Measurements from ENCODE around the gene NDUFAF3. TPM values are rescaled to one million over a fixed set of nuclear protein-coding genes. Genes with fewer than 3 reads are reported as not detected.

The NDUFAF3 gene
- total and polyA plus RNA-seq, 3 experiments from 2014 or later: 86.3 to 217 (median 88.8) TPM

- ChIA-PET POLR2A (no interaction called here), CTCF (interaction anchor here (0.8 to 1.6 kb wide), 3 partner anchors 22 to 173 kb away, joined by 3 to 5 read pairs (median 4); partner anchors contain the start of genes NDUFAF3 and WDR6)
- Mint-ChIP-seq H3K36me3 (peaks cover 0 to 63% (median 6%) of the 10 kb centered on the region in 3 donors), H3K27me3 (no peaks in the 10 kb centered on the region), H3K9me3 (no peaks in the 10 kb centered on the region), H3K27ac (peak overlapping the region in 3 of 8 donors; percentile 5 to 73 (median 62)), H3K4me1 (peaks cover 14 to 18% (median 15%) of the 10 kb centered on the region in 3 donors), H3K4me3 (peak overlapping the region in 2 of 7 donors; percentile 33 to 40)
- no peak for DNase-seq
- no peak overlapping the region for H3K27ac ChIP-seq (ENCODE audit: low read depth, low read length)
- peaks cover 6% of the 10 kb centered on the region for H3K4me1 ChIP-seq (ENCODE audit: insufficient read depth, low read length)
- H3K27me3 ChIP-seq (ENCODE audit: insufficient read depth, low read length, poor library complexity, severe bottlenecking): no peaks in the 10 kb centered on the region
- peaks cover 30% of the 10 kb centered on the region for H3K36me3 ChIP-seq (ENCODE audit: insufficient read depth, low read length)
- no peak overlapping the region for H3K4me3 ChIP-seq (ENCODE audit: low read length)
- H3K9me3 ChIP-seq (ENCODE audit: low read length): no peaks in the 10 kb centered on the region
Observed at GRCh38 chr3:48984663-48985062, 37.3 kb upstream of the NDUFAF3 start.

DNA sequence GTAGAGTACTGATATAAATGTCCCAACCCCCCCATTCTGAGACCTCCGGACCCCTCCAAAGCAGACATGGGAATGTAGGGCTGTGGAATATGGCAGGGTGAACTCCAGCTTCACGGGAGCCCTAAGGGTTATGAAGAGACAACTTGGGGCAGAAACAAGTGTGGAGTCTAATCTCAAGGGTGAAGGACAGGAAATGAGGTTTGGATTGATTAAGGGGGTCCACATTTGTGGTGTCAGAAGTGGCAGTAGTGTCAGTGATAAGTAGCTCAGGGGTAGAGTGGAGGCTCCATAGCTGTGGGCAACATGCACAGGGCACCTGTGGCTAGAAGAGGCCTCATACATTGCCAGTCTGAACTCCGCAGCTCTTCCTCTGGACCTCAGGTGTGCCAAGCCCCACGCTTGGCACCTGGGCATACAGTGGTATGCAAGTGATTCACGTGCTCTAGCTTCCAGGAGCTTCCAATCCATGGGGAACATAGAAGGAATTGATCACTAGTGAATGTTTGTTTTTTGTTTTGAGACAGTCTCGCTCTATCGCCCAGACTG lies 36.0 kb upstream of the NDUFAF3 start:
- H3K4me3 Mint-ChIP-seq: peak overlapping the region in 1 of 7 donors; percentile 5
- H3K4me3 ChIP-seq (ENCODE audit: low read length): no peak overlapping the region
- no peak overlapping the region for H3K27ac ChIP-seq (ENCODE audit: low read depth, low read length)
- CTCF ChIA-PET: interaction anchor here (1.1 to 7.4 kb wide), 5 partner anchors 21 to 171 kb away, joined by 3 to 109 read pairs (median 6); partner anchors contain the start of genes IMPDH2, QRICH1 and WDR6
- no peaks in the 10 kb centered on the region for H3K27me3 Mint-ChIP-seq
- H3K4me1 Mint-ChIP-seq: peaks cover 16 to 22% (median 17%) of the 10 kb centered on the region in 3 donors
- POLR2A ChIA-PET: no interaction called here
- no peak for DNase-seq
- H3K4me1 ChIP-seq (ENCODE audit: insufficient read depth, low read length): peaks cover 8% of the 10 kb centered on the region
- peak overlapping the region in 5 of 8 donors; percentile 18 to 69 (median 35) for H3K27ac Mint-ChIP-seq
- peaks cover 23% of the 10 kb centered on the region for H3K36me3 ChIP-seq (ENCODE audit: insufficient read depth, low read length)
- H3K36me3 Mint-ChIP-seq: peaks cover 0 to 59% (median 6%) of the 10 kb centered on the region in 3 donors
- no peaks in the 10 kb centered on the region for H3K9me3 ChIP-seq (ENCODE audit: low read length)
- H3K27me3 ChIP-seq (ENCODE audit: insufficient read depth, low read length, poor library complexity, severe bottlenecking): no peaks in the 10 kb centered on the region
- H3K9me3 Mint-ChIP-seq: no peaks in the 10 kb centered on the region

GRCh38 chr3:48989126-48989795 lies 32.7 kb upstream of the NDUFAF3 start:
- H3K4me1 ChIP-seq (ENCODE audit: insufficient read depth, low read length): peaks cover 22% of the 10 kb centered on the region
- ChIA-PET POLR2A (interaction anchor here (0.5 to 4.4 kb wide), 15 partner anchors 15 to 500 kb away, joined by 3 to 45 read pairs (median 5); partner anchors contain the start of genes DALRD3, IMPDH2, NDUFAF3 and QRICH1), CTCF (interaction anchor here (0.7 to 7.4 kb wide), 12 partner anchors 10 to 168 kb away, joined by 3 to 109 read pairs (median 5); partner anchors contain the start of genes DALRD3, IMPDH2, NDUFAF3 and QRICH1)
- DNase-seq: no peak
- H3K27ac ChIP-seq (ENCODE audit: low read depth, low read length): peak overlapping the region; percentile 75
- Mint-ChIP-seq H3K27me3 (no peaks in the 10 kb centered on the region), H3K4me3 (peak overlapping the region; percentile 91 to 96 (median 92)), H3K27ac (peak overlapping the region; percentile 84 to 99 (median 90)), H3K4me1 (peaks cover 32 to 48% (median 43%) of the 10 kb centered on the region in 3 donors), H3K36me3 (peaks cover 0 to 40% (median 2%) of the 10 kb centered on the region in 3 donors), H3K9me3 (no peaks in the 10 kb centered on the region)
- H3K36me3 ChIP-seq (ENCODE audit: insufficient read depth, low read length): no peaks in the 10 kb centered on the region
- no peaks in the 10 kb centered on the region for H3K27me3 ChIP-seq (ENCODE audit: insufficient read depth, low read length, poor library complexity, severe bottlenecking)
- peak overlapping the region; percentile 88 for H3K4me3 ChIP-seq (ENCODE audit: low read length)
- no peaks in the 10 kb centered on the region for H3K9me3 ChIP-seq (ENCODE audit: low read length)

- POLR2A ChIA-PET: interaction anchor here (0.5 to 4.4 kb wide), 14 partner anchors 13 to 422 kb away, joined by 4 to 45 read pairs (median 6); partner anchors contain the start of genes DALRD3, IMPDH2, NDUFAF3 and QRICH1
- peak within 1 kb of the TSS; percentile 75 for H3K27ac ChIP-seq (ENCODE audit: low read depth, low read length)
- Mint-ChIP-seq H3K36me3 (peaks cover 0 to 38% (median 1%) of the 10 kb centered on the region in 3 donors), H3K4me3 (peak within 1 kb of the TSS; percentile 92 to 99 (median 95)), H3K27me3 (no peaks in the 10 kb centered on the region), H3K9me3 (no peaks in the 10 kb centered on the region), H3K27ac (peak within 1 kb of the TSS; percentile 89 to 99 (median 93)), H3K4me1 (peaks cover 33 to 55% (median 49%) of the 10 kb centered on the region in 3 donors)
- DNase-seq: peak; percentile 57 to 85 (median 63)
- no peaks in the 10 kb centered on the region for H3K36me3 ChIP-seq (ENCODE audit: insufficient read depth, low read length)
- CTCF ChIA-PET: interaction anchor here (0.9 to 7.4 kb wide), 10 partner anchors 9 to 167 kb away, joined by 3 to 109 read pairs (median 8); partner anchors contain the start of genes DALRD3, IMPDH2, NDUFAF3 and QRICH1
- H3K4me1 ChIP-seq (ENCODE audit: insufficient read depth, low read length): peaks cover 22% of the 10 kb centered on the region
- H3K27me3 ChIP-seq (ENCODE audit: insufficient read depth, low read length, poor library complexity, severe bottlenecking): no peaks in the 10 kb centered on the region
- peak within 1 kb of the TSS; percentile 88 for H3K4me3 ChIP-seq (ENCODE audit: low read length)
- no peaks in the 10 kb centered on the region for H3K9me3 ChIP-seq (ENCODE audit: low read length)
Observed at GRCh38 chr3:48989796-48990635, 31.9 kb upstream of the NDUFAF3 start, which contains the start of gene P4HTM. P4HTM (plus strand) TSS chr3:48990241; CDS start chr3:48990257, 16 bp downstream.

DNA sequence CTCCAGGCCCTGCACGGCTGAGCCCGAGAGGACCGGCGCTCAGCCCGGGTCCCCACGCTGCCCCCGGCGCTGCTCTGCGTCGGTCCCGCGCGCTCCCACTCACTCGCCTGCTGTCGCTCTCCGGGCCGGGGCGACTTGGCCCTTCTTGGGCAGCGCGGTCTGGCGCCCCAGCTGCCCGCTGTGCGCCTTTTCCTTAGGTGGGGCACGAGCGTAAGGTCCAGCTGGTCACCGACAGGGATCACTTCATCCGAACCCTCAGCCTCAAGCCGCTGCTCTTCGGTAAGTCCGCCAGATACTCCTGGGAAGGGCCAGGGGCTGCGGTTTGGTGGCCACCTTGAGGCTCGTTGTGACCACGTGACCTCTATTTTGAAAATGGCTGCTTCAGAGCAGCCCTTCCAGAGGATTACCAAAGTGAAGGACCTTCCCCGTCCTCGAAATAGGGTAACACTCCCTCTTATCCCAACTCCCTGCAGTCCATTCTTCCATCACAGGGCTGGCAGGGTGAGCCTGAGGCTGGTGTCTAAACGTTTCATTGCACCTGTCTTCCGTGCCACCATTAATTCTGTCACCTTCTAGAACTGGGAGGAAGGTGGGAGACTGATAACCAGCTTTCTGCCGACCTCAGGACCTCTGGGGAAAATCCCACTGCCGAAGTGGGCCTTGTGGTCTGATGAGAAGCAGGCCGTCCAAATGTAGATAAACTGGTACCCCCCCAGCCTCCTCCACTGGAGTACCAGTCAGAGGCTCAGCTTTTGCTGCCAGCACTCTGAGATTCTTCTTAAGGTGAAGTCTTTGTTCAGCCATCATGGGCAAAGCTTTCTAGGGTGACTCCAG lies 31.1 kb upstream of the NDUFAF3 start:
- Histone ChIP-seq H3K9me3 (ENCODE audit: low read length) (no peaks in the 10 kb centered on the region), H3K27me3 (ENCODE audit: insufficient read depth, low read length, poor library complexity, severe bottlenecking) (no peaks in the 10 kb centered on the region), H3K36me3 (ENCODE audit: insufficient read depth, low read length) (no peaks in the 10 kb centered on the region), H3K27ac (ENCODE audit: low read depth, low read length) (peak overlapping the region; percentile 75), H3K4me1 (ENCODE audit: insufficient read depth, low read length) (peaks cover 22% of the 10 kb centered on the region), H3K4me3 (ENCODE audit: low read length) (peak overlapping the region; percentile 88)
- DNase-seq: peak in 4 of 5 donors; percentile 14 to 29 (median 21)
- Mint-ChIP-seq H3K36me3 (peaks cover 0 to 35% (median 2%) of the 10 kb centered on the region in 3 donors), H3K4me1 (peaks cover 35 to 57% (median 51%) of the 10 kb centered on the region in 3 donors), H3K9me3 (no peaks in the 10 kb centered on the region), H3K27ac (peak overlapping the region; percentile 88 to 98 (median 92)), H3K4me3 (peak overlapping the region; percentile 90 to 99 (median 94)), H3K27me3 (no peaks in the 10 kb centered on the region)
- ChIA-PET POLR2A (interaction anchor here (1.0 to 4.4 kb wide), 7 partner anchors 12 to 103 kb away, joined by 3 to 45 read pairs (median 5); partner anchors contain the start of genes IMPDH2, NDUFAF3, QRICH1 and WDR6), CTCF (interaction anchor here (0.8 to 7.4 kb wide), 7 partner anchors 16 to 39 kb away, joined by 3 to 109 read pairs (median 5); partner anchors contain the start of genes IMPDH2, NDUFAF3 and WDR6)

- Histone ChIP-seq H3K9me3 (ENCODE audit: low read length) (no peaks in the 10 kb centered on the region), H3K27ac (ENCODE audit: low read depth, low read length) (no peak overlapping the region), H3K27me3 (ENCODE audit: insufficient read depth, low read length, poor library complexity, severe bottlenecking) (no peaks in the 10 kb centered on the region), H3K4me1 (ENCODE audit: insufficient read depth, low read length) (peaks cover 22% of the 10 kb centered on the region), H3K4me3 (ENCODE audit: low read length) (peak overlapping the region; percentile 88), H3K36me3 (ENCODE audit: insufficient read depth, low read length) (no peaks in the 10 kb centered on the region)
- POLR2A ChIA-PET: interaction anchor here (0.5 to 3.4 kb wide), 4 partner anchors 11 to 91 kb away, joined by 4 to 36 read pairs (median 4); partner anchors contain the start of genes IMPDH2 and WDR6
- no peaks in the 10 kb centered on the region for H3K27me3 Mint-ChIP-seq
- peaks cover 35 to 57% (median 51%) of the 10 kb centered on the region in 3 donors for H3K4me1 Mint-ChIP-seq
- H3K9me3 Mint-ChIP-seq: no peaks in the 10 kb centered on the region
- CTCF ChIA-PET: interaction anchor here (0.8 to 7.4 kb wide), 4 partner anchors 15 to 30 kb away, joined by 4 to 109 read pairs (median 8); partner anchors contain the start of genes NDUFAF3 and WDR6
- peak overlapping the region; percentile 90 to 99 (median 94) for H3K4me3 Mint-ChIP-seq
- peaks cover 0 to 35% (median 2%) of the 10 kb centered on the region in 3 donors for H3K36me3 Mint-ChIP-seq
- peak overlapping the region; percentile 61 to 98 (median 88) for H3K27ac Mint-ChIP-seq
- no peak for DNase-seq
Observed at GRCh38 chr3:48991851-48992545, 29.9 kb upstream of the NDUFAF3 start.

Data from CD8-positive, alpha-beta memory T cell (primary cell).